ENCODE data around the gene PACRG. TPM values are rescaled to one million over a fixed set of nuclear protein-coding genes. Genes with fewer than 3 reads are reported as not detected.

PACRG gene
- total RNA-seq, 2 donors from 2014 or later: 13.0 TPM; not detected in 1

GRCh38 chr6:163331245-163331644 lies 603.5 kb downstream of the PACRG start:
- H3K36me3 ChIP-seq: no peaks in the 10 kb centered on the region
- no peaks in the 10 kb centered on the region for H3K27me3 ChIP-seq (replicated peaks; ENCODE audit: insufficient read depth)
- H3K27ac ChIP-seq: no peak overlapping the region
- DNase-seq (ENCODE audit: low spot score) (no peak), ATAC-seq (ENCODE audit: insufficient number of reproducible peaks, low FRiP score, low read depth) (no peak)
- H3K4me1 ChIP-seq (ENCODE audit: control insufficient read depth in 1 of 2, low read depth in 2 of 2): peaks cover 8 to 14% of the 10 kb centered on the region in 2 donors
- no peaks in the 10 kb centered on the region for H3K9me3 ChIP-seq
- TF ChIP-seq, protein P1, sequence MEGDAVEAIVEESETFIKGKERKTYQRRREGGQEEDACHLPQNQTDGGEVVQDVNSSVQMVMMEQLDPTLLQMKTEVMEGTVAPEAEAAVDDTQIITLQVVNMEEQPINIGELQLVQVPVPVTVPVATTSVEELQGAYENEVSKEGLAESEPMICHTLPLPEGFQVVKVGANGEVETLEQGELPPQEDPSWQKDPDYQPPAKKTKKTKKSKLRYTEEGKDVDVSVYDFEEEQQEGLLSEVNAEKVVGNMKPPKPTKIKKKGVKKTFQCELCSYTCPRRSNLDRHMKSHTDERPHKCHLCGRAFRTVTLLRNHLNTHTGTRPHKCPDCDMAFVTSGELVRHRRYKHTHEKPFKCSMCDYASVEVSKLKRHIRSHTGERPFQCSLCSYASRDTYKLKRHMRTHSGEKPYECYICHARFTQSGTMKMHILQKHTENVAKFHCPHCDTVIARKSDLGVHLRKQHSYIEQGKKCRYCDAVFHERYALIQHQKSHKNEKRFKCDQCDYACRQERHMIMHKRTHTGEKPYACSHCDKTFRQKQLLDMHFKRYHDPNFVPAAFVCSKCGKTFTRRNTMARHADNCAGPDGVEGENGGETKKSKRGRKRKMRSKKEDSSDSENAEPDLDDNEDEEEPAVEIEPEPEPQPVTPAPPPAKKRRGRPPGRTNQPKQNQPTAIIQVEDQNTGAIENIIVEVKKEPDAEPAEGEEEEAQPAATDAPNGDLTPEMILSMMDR (IDR thresholded peaks at IDR 0.05): no peak
- H3K4me3 ChIP-seq: no peak overlapping the region

- Histone ChIP-seq H3K36me3 (no peaks in the 10 kb centered on the region), H3K9me3 (no peaks in the 10 kb centered on the region), H3K4me1 (ENCODE audit: control insufficient read depth in 1 of 2, low read depth in 2 of 2) (peaks cover 8 to 15% of the 10 kb centered on the region in 2 donors), H3K4me3 (no peak overlapping the region), H3K27ac (no peak overlapping the region), H3K27me3 (replicated peaks; ENCODE audit: insufficient read depth) (no peaks in the 10 kb centered on the region)
- TF ChIP-seq, protein P1 (IDR thresholded peaks at IDR 0.05): no peak
- ATAC-seq (ENCODE audit: insufficient number of reproducible peaks, low FRiP score, low read depth) (no peak), DNase-seq (ENCODE audit: low spot score) (no peak)
Measured at GRCh38 chr6:163332575-163332974, 604.8 kb downstream of the PACRG start.

- DNase-seq (ENCODE audit: low spot score) (no peak), ATAC-seq (ENCODE audit: insufficient number of reproducible peaks, low FRiP score, low read depth) (no peak)
- Histone ChIP-seq H3K27me3 (replicated peaks; ENCODE audit: insufficient read depth) (no peaks in the 10 kb centered on the region), H3K4me3 (no peak overlapping the region), H3K27ac (no peak overlapping the region), H3K9me3 (no peaks in the 10 kb centered on the region), H3K36me3 (no peaks in the 10 kb centered on the region), H3K4me1 (ENCODE audit: control insufficient read depth in 1 of 2, low read depth in 2 of 2) (peaks cover 8 to 15% of the 10 kb centered on the region in 2 donors)
- TF ChIP-seq, protein P1 (IDR thresholded peaks at IDR 0.05): no peak
Measured at GRCh38 chr6:163333038-163333437, 605.3 kb downstream of the PACRG start.

- DNase-seq (ENCODE audit: low spot score) (no peak), ATAC-seq (ENCODE audit: insufficient number of reproducible peaks, low FRiP score, low read depth) (no peak)
- Histone ChIP-seq H3K36me3 (no peaks in the 10 kb centered on the region), H3K4me3 (no peak overlapping the region), H3K4me1 (ENCODE audit: control insufficient read depth in 1 of 2, low read depth in 2 of 2) (peaks cover 8 to 19% of the 10 kb centered on the region in 2 donors), H3K9me3 (no peaks in the 10 kb centered on the region), H3K27ac (no peak overlapping the region), H3K27me3 (replicated peaks; ENCODE audit: insufficient read depth) (no peaks in the 10 kb centered on the region)
- TF ChIP-seq, protein P1 (IDR thresholded peaks at IDR 0.05): no peak
Measured at GRCh38 chr6:163333701-163334663, 606.2 kb downstream of the PACRG start.

GRCh38 chr6:163335056-163335455 lies 607.3 kb downstream of the PACRG start:
- H3K4me3 ChIP-seq: peak overlapping the region; percentile 63
- H3K4me1 ChIP-seq (ENCODE audit: control insufficient read depth in 1 of 2, low read depth in 2 of 2): peaks cover 8 to 26% of the 10 kb centered on the region in 2 donors
- no peaks in the 10 kb centered on the region for H3K27me3 ChIP-seq (replicated peaks; ENCODE audit: insufficient read depth)
- no peak for DNase-seq (ENCODE audit: low spot score)
- peak overlapping the region; percentile 66 to 87 for H3K27ac ChIP-seq
- no peaks in the 10 kb centered on the region for H3K9me3 ChIP-seq
- ATAC-seq (ENCODE audit: insufficient number of reproducible peaks, low FRiP score, low read depth): no peak
- TF ChIP-seq, protein P1 (IDR thresholded peaks at IDR 0.05): no peak
- H3K36me3 ChIP-seq: no peaks in the 10 kb centered on the region

All from thoracic aorta (tissue), 2 donors.